Ovary (tissue), 9 donors: ENCODE data around the gene GSX2. TPM values are rescaled to one million over a fixed set of nuclear protein-coding genes. Genes with fewer than 3 reads are reported as not detected.

Experiments used
- DNase-seq, 5 donors: peaks; one replicate each; pipeline ENCODE4 v3.0.0-alpha.2; 2019 to 2020
- H3K27ac ChIP-seq, 2 donors: fragments of 200-600 bp; one replicate each; pipeline versions ENCODE4 v1.5.1 to v1.8.0; 2019 to 2022
- H3K27me3 ChIP-seq: fragments of 200-600 bp; one replicate; pipeline ENCODE4 v1.8.0; 2022
- H3K36me3 ChIP-seq: fragments of 200-600 bp; sonication (generic); one replicate; pipeline ENCODE4 v1.5.1; 2019
- H3K4me1 ChIP-seq: one replicate; pipeline ENCODE4 v1.8.1; 2013; ENCODE audit warnings: mild to moderate bottlenecking, moderate library complexity; ENCODE audit not compliant: insufficient read depth
- H3K4me3 ChIP-seq: fragments of 200-600 bp; sonication (generic); one replicate; pipeline ENCODE4 v1.5.1; 2017
- H3K9me3 ChIP-seq, 2 donors: fragments of 200-600 bp in 1 of 2; sonication (generic) in 1 of 2; one replicate each; pipeline versions ENCODE4 v1.5.1 to v1.8.1; 2013 to 2019; ENCODE audit warnings: mild to moderate bottlenecking in 1 of 2, moderate library complexity in 1 of 2
- EP300 ChIP-seq: sonication (generic); formaldehyde crosslinking; IDR thresholded peaks from one replicate; pipeline ENCODE4 v1.6.1; 2017; ENCODE audit warnings: antibody characterized with exemption
- POLR2A ChIP-seq: fragments of 450-650 bp; IDR thresholded peaks from one replicate; pipeline ENCODE4 v1.6.1; 2017; ENCODE audit warnings: antibody characterized with exemption, mild to moderate bottlenecking, moderate library complexity
- WGBS, 3 donors: extraction: QIAGEN DNeasy Blood & Tissue Kit in 1 of 3; methylation state at CpG; one replicate each; pipeline versions ENCODE4 v1.1.5 to v1.1.7; 2013 to 2017; 5-methylcytosine and 5-hydroxymethylcytosine counted together
- intact Hi-C, 4 donors: fragments of 100-400 bp; cut with DNase I; formaldehyde crosslinking; loops; one replicate each; pipeline versions ENCODE4 v1.11.0 to v1.15.1; 2022 to 2023
- polyA plus RNA-seq, 2 donors: library from polyadenylated mRNA; stranded (reverse); fragments of 200-250 nt in 1 of 2; fragments of 350-450 nt in 1 of 2; fragmentation: Illumina TruSeq in 1 of 2; extraction: RNeasy Lipid Tissue Mini Kit (QIAGEN cat#74804) in 1 of 2; gene quantifications; one replicate each; pipeline ENCODE4 v1.2.3, GENCODE V29; 2013 to 2014
- total RNA-seq, 7 donors: library from RNA; depleted of rRNA in 2 of 7; stranded (reverse); fragments of >200 nt in 2 of 7; fragmentation: NEBNext Ultra II Directional in 3 of 7; extraction: Animal tissue kit (Norgen Biotek cat#: 25700) in 3 of 7; gene quantifications; one replicate each; pipeline versions ENCODE4 v1.1.0 to v1.2.4, GENCODE V29; 2016 to 2023
- TF ChIP-seq, protein P1 (sequence below), 3 donors: fragments of 450-650 bp in 2 of 3; fragments of 200-600 bp in 1 of 3; IDR thresholded peaks; one replicate each; pipeline versions ENCODE4 v1.5.1 to v1.8.0; 2016 to 2022; ENCODE audit warnings: antibody characterized with exemption in 3 of 3, mild to moderate bottlenecking in 1 of 3
- donor health status: DM: no; HTN: no; CAD: no; lungs with moderate emphysema.
- donor health status: DM: no; HTN: no; CAD: no.
- donor health status: Bipolar disorder and iron deficiency.
- donor health status: DM: yes; HTN: yes; CAD: no.
- donor health status: DM: no; HTN: no; CAD: no.
- donor health status: DM: yes; HTN: yes; CAD: no.

The GSX2 gene
- total and polyA plus RNA-seq, 9 donors, result not detected

DNA sequence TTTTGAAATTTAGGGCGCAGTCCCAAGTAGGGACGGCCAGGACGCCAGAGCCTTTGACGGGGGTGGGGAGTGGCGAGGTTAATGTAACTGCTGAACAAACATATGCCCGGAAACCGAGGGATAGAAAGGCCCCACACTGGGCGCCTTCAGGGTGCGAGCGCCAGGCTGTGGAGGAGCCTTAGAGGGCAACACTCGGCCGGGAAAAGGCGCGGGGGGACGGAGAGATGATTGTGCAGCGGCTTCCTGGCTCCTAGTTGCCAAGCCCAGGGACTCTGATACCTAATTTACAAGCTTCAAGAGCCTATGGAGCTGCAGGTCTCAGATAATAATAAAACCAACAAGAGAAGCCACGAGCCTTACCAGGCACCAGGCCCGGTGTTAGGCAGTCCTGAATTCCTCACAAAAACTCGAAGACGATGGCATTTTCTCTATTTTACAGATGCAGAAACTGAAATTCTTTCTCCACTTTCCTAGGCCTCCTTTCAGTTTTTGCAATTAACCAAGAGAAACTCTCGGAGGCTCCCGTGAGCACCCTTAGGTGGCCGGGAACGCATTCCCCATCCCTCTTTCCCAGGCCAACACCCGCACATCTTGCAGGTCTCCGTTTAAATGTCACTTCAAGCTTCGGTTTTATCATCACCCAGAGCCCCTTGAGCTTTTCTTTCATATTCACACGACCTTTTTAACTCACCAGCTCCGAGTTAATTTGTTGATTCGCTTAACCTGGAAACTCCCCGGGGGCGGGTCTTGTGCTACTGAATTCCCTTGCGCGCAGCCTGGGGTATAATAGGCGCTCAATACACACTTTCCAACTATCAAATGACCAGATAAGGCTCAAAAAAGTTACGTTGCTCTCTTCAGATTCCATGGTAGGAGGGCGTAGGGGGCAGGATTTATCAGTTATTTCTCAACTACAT is 6.4 kb upstream of the GSX2 start:
- no peak overlapping the region for H3K4me3 ChIP-seq
- no peak for DNase-seq
- no peaks in the 10 kb centered on the region for H3K9me3 ChIP-seq
- no peak overlapping the region for H3K27ac ChIP-seq
- H3K4me1 ChIP-seq, result peaks cover 5% of the 10 kb centered on the region
- intact Hi-C loops, result no loop called here
- H3K36me3 ChIP-seq, result no peaks in the 10 kb centered on the region
- no peak for TF ChIP-seq POLR2A
- WGBS, 3 donors, result 37 to 40% (median 38%) methylated on average over 37 of the region's 37 CpGs
- H3K27me3 ChIP-seq, result no peaks in the 10 kb centered on the region

DNA sequence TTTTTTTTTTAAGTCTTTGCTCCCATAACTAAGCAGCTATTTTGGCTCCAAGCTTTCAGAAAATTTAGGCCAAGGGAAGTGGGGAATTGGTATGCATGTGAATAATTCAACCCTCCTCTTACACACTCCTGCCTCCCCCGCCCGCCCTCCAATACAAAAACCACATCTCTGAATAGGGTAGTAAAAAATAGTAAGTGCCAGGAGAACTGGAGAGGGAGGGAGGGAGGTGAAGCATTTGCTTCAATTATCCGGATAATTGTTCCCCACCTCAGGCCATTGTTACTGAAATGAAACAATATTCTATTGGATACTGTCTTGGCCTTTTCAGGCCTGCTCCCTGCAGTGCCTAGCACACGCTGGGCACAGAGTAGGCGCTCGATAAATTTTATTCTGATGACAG is 5.5 kb upstream of the GSX2 start:
- intact Hi-C loops, result no loop called here
- 70 to 74% (median 73%) methylated on average over 6 of the region's 6 CpGs for WGBS, 3 donors
- Histone ChIP-seq H3K36me3 (no peaks in the 10 kb centered on the region), H3K9me3 (no peaks in the 10 kb centered on the region), H3K27ac (no peak overlapping the region), H3K4me1 (peaks cover 5% of the 10 kb centered on the region), H3K27me3 (no peaks in the 10 kb centered on the region), H3K4me3 (no peak overlapping the region)
- DNase-seq, result no peak
- no peak for TF ChIP-seq EP300
- TF ChIP-seq, protein P1, sequence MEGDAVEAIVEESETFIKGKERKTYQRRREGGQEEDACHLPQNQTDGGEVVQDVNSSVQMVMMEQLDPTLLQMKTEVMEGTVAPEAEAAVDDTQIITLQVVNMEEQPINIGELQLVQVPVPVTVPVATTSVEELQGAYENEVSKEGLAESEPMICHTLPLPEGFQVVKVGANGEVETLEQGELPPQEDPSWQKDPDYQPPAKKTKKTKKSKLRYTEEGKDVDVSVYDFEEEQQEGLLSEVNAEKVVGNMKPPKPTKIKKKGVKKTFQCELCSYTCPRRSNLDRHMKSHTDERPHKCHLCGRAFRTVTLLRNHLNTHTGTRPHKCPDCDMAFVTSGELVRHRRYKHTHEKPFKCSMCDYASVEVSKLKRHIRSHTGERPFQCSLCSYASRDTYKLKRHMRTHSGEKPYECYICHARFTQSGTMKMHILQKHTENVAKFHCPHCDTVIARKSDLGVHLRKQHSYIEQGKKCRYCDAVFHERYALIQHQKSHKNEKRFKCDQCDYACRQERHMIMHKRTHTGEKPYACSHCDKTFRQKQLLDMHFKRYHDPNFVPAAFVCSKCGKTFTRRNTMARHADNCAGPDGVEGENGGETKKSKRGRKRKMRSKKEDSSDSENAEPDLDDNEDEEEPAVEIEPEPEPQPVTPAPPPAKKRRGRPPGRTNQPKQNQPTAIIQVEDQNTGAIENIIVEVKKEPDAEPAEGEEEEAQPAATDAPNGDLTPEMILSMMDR (IDR thresholded peaks at IDR 0.05), result no peak
- TF ChIP-seq POLR2A, result no peak

DNA sequence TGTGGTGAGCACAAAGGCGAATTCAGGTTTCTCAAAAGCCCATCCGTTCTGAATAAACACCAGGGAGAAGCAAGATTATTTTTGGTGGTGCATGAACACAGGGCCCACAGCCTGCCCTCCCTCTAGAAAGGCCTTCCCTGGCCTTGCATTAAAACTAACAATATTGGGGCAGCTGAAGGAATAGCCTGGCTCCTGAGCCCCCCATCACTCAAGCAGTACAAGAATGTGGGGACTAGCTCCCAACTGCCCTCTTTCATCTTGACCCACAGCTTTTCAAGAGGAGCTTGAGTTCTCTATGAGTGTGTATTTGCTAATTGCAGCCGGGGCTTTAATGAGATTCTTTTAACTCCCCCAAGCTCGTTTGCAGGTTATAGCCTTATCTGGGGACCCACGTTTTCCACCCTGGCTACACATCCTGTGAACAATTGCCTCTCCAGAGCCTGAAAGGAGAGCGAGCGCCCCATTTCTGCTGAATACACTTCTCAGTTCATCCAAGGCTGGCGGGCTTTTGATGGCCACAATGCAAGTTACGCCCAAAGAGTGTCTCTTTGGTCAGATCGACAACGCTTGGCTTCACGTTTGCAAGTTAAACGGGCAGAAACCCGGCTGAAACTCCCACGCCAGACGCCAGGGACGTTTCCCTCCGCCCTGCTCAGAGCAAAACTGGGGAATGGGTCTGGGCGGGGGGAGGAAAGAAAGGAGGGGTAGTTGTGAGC is 4.7 kb upstream of the GSX2 start:
- intact Hi-C loops, result no loop called here
- no peak overlapping the region for H3K4me3 ChIP-seq
- peaks cover 10% of the 10 kb centered on the region for H3K4me1 ChIP-seq
- no peak for TF ChIP-seq POLR2A
- TF ChIP-seq, protein P1 (IDR thresholded peaks at IDR 0.05), result no peak
- no peak for TF ChIP-seq EP300
- no peaks in the 10 kb centered on the region for H3K27me3 ChIP-seq
- no peak for DNase-seq
- WGBS, 3 donors, result 30 to 34% (median 32%) methylated on average over 19 of the region's 19 CpGs
- no peaks in the 10 kb centered on the region for H3K9me3 ChIP-seq
- H3K27ac ChIP-seq, result no peak overlapping the region
- no peaks in the 10 kb centered on the region for H3K36me3 ChIP-seq

DNA sequence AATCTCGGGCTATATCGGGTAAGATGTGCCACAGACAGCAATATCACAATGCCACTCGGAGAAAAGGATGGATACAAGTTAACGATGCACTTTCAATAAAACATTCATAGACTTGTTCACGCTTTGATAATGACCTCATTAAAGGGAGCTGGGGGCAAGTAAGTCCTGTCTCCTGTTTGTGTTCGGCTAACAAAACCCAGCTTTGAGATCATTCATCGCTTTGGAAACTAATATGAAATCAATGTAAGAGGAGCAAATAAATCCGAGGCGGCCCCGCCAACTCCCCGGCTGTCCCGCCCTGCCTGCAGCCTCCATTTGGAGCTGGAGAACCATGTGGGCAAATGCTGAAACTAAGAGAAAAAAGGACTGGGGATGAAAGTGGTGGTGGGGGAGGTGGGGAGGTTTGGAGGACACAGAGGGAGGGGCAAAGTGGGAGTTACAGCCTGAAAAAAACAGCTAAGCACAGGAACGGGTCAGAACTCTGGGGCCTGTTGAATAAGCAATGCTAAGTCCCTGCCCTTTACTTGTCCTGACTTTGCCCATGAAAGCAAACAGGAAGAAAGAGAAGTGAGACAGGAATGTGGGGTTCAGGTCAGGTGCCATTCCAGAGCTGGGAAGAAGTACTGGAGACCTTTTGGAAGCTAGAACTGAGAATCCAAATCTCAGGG is 3.5 kb upstream of the GSX2 start:
- intact Hi-C loops, result no loop called here
- H3K4me1 ChIP-seq, result peaks cover 16% of the 10 kb centered on the region
- H3K9me3 ChIP-seq, result no peaks in the 10 kb centered on the region
- WGBS, 3 donors, result 52 to 55% (median 54%) methylated on average over 13 of the region's 13 CpGs
- H3K27ac ChIP-seq, result no peak overlapping the region
- H3K36me3 ChIP-seq, result no peaks in the 10 kb centered on the region
- H3K4me3 ChIP-seq, result no peak overlapping the region
- DNase-seq, result no peak
- TF ChIP-seq POLR2A, result no peak
- TF ChIP-seq, protein P1 (IDR thresholded peaks at IDR 0.05), result no peak
- TF ChIP-seq EP300, result no peak
- H3K27me3 ChIP-seq, result no peaks in the 10 kb centered on the region
